Erythroblast (primary cell): ENCODE measurements around the gene IFITM5.

ENCODE experiments used
- GATA1 ChIP-seq: IDR thresholded peaks from 2 replicates; pipeline ENCODE4 v1.6.1; 2011; ENCODE audit warnings: low read depth, mild to moderate bottlenecking, control low read depth, low read length, moderate library complexity
- POLR2A ChIP-seq: IDR thresholded peaks from 2 replicates; pipeline ENCODE4 v1.6.1; 2011; ENCODE audit warnings: mild to moderate bottlenecking, low read length

- TF ChIP-seq POLR2A, result peak; percentile 44
- no peak for TF ChIP-seq GATA1
Measured at GRCh38 chr11:313787-314553, 14.6 kb upstream of the IFITM5 start, which contains the start of gene IFITM1.
